ENCODE data around the gene S100A4.
"Not testable (repeated sequence)": the region's sequence is repeated elsewhere in the genome, so short reads cannot be mapped to it uniquely, and the experiment has no call there.

Gene S100A4

DNA sequence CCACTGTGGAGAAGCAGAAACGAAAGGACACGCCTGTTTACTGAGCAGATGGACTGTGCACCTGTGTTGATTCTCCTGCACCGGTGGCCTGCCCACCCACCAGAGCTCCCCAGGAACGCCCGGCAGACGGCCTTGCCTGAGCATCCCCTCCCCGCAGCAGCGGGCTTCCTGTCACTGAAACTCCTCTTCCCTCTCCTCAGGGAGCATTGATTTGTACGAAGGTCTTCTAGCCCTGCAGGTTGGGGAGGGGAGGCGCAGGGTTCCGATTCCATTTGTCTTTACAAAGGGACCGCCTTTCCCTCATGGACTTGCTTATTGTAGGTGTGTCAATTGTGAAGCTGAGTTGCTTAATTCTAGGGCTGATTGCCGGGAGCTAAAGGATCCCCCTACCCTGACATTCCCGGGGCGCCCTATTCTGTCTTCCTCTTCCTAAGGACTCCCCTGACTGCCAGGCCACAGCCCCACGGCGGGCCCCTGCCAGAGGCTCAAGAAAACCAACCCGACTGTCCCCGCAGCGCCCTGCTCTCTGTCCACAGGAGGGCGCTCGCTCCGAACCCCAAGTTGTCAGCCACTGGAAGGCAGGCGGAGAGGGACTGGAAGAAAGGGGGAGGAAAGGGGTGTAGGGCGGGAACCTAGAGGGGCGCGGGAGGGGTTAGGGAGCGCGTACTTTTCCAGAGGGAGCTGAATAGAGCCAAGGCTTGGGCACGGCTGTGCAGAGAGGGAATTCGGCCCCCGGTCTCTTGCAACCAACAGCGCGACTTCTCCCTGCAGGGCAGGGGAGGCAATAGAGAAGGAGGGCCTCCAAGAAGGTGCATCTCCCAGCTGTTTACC lies 12.6 kb downstream of the S100A4 start:
- DNase-seq = peak; percentile 81 to 90 (median 86)

DNA sequence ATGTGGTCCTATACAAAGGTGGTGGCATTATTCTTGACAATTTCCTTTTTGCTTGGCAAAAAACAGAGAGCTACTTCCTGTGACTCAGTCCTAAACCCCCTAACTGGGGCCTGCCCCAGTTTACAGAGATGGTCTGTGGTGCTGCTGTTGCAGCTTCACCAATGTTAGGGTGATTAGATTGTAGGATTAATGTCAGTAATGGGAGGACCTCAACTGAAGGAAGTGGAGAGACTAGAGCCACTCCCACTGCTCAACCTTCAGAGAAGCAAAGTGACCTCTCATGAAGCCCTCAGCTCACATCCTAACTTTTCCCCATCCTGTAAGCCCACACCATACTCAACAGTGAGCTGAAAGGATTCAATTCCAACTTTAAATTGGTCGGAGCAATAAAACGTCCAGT lies 13.4 kb downstream of the S100A4 start:
- no peak for DNase-seq

DNA sequence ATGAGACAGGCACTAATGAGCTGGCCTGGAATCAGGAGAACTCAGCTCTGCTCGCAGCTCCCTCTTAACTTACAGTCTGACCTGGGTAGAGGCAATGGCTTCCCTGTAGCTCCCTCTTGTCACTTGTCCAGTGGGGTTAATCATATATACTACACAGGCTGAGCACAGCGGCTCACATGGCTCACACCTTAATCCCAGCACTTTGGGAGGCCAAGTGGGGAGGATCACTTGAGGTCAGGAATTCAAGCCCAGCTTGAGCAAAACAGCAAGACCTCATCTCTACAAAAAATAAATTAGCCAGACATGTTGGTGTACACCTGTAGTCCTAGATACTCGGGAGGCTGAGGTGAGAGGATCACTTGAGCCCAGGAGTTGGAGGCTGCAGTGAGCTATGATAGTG lies 14.0 kb downstream of the S100A4 start:
- DNase-seq = no peak

DNA sequence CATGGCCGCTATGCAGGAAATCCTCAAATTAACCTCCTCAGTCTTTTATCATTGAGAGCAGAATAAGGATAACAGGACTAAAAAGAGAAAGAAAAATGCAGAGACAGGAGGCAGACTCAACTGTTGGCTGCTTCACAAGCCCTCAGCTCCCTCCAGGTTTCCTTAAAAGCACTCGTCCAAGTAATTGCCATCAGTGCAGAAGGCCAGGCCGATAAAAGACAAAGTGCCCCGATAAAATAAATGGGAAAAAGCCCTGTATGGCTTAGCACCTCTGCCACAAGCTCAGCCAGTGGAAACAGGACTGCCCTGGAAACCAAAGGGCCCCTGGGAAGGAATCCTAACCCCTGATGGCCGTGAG lies 17.9 kb downstream of the S100A4 start:
- DNase-seq = peak in 1 of 3 donors; percentile 6

DNA sequence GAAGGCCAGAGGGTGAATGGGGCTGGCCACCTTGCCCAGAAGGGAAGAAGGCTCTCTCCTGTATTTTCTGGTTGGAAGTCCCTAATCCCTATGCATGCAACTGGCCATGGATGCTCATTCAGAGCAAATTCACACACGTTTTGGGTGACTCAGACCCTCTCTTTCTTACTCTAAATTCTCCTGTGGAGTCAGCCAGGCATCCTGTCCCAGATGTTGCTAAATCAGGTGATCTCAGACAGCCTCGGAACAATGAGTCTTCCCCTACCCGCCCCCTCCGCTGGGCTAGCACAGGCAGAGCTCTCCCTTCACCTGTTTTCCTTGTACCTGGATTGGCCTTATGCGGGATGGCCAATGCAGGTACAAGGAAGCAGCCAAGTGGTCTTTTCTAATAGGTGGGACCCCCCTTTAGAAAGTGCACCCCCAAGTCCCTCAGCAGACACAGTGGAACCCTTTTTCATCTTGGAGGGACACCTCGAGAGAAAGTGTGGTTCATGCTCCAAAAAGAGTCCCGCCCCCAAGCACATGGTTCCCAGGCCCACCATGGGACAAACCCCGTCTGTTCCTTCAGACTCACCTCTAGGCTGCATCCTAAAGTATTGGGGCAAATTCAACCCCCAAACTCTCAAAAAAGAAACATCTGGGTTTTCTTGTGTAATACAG lies 18.5 kb downstream of the S100A4 start:
- DNase-seq = peak in 1 of 3 donors; percentile 18

DNA sequence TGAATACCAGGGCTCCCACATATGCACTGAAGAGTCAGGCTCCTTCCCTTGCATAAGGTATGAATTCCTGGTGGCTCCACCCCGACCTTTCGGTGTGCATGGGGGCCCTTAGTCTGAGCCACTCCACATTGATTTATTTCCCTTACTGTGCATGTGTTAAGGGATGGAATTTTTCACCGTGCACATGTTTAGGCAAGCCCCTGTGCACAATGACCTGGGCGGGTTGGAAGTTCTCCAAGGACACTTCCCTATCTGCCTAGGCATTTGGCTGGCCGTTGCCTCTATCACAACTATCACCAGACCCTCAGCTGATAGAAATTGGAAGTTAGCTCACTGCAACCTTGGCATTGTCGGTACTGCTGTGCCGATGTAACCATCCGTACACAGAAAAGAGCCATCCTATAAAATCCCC lies 19.5 kb downstream of the S100A4 start:
- peak in 1 of 3 donors; percentile 51 for DNase-seq

DNA sequence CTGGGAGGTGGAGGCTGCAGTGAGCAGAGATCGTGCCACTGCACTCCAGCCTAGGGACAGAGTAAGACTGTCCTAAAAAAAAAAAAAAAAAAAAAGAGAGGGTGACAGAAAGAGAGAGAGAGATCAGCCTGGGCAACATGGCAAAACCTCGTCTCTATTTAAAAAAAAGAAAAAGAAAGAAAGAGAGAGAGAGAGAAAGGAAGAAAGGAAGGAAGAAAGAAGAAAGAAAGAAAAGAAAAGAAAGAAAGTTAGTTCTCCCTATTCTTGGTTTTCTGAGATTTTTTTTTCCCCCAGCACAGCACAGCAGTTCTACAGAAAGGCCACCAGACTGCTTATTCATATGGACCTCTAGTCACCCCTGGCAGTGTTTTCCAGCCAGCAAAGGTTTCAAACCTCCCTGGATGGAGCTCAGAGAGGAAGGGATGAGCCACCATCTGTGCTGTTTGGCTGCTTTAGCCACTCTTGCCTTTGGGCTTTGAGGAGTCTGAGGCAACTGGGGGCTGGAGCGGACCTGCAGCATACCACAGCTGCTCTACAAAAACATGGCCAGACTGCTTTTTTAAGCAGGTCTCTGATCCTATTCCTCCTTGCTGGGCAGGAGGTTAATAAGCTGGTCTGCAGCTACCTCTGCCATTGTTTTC lies 20.4 kb downstream of the S100A4 start:
- peak in 1 of 3 donors; percentile 6 for DNase-seq

DNA sequence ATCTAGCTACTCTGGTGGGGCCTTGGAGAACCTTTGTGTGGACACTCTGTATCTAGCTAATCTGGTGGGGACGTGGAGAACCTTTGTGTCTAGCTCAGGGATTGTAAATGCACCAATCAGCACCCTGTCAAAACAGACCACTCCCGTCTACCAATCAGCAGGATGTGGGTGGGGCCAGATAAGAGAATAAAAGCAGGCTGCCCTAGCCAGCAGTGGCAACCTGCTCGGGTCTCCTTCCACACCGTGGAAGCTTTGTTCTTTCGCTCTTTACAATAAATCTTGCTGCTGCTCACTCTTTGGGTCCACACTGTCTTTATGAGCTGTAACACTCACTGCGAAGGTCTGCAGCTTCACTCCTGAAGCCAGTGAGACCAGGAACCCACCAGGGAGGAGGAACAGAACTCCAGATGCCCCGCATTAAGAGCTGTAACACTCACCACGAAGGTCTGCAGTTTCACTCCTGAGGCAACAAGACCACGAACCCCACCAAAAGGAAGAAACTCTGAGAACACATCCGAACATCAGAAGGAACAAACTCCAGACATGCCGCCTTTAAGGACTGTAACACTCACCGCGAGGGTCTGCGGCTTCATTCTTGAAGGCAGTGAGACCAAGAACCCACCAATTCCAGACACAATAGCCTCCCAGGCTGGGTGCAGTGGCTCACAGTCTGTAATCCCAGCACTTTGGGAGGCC lies 23.1 kb downstream of the S100A4 start:
- DNase-seq = not testable (repeated sequence)

DNA sequence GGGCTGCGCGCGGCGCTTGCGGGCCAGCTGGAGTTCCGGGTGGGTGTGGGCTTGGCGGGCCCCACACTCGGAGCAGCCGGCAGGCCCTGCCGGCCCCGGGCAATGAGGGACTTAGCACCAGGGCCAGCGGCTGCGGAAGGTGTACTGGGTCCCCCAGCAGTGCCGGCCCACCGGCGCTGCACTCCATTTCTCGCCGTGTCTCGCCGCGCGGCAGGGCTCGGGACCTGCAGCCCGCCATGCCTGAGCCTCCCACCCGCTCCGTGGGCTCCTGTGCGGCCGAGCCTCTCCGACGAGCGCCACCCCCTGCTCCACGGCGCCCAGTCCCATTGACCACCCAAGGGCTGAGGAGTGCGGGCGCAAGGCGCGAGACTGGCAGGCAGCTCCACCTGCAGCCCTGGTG lies 23.8 kb downstream of the S100A4 start:
- DNase-seq = not testable (repeated sequence)

DNA sequence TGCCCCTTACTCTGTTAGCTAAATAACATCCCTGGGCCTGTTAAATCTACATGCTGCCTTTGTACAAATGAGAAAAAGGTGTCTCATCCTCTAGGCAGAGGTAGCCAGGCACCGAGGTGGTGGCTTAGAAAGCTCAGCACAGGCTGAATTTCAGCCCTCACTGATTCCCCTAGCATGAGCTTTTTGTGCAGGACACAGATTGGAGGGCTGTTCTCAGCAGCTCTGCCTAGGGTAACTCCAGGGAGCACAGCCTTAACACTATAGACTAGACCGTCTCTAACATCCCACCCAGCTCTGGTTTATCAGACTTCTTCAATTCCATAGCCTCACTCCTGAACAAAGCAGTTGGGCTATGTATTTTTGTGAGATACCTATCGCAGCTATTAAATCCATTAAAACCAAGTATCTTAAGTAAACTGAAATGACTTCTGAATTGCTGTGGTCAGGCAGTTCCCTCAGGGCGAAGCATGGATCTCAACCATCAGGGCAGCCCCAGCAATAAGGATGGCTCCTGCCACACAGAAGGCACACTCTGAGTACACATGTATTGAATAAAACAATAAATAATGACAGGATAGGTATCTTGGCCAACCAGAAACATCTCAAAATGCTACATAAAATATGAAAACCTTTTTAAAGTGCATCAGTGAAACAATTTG lies 24.7 kb downstream of the S100A4 start:
- no peak for DNase-seq

DNA sequence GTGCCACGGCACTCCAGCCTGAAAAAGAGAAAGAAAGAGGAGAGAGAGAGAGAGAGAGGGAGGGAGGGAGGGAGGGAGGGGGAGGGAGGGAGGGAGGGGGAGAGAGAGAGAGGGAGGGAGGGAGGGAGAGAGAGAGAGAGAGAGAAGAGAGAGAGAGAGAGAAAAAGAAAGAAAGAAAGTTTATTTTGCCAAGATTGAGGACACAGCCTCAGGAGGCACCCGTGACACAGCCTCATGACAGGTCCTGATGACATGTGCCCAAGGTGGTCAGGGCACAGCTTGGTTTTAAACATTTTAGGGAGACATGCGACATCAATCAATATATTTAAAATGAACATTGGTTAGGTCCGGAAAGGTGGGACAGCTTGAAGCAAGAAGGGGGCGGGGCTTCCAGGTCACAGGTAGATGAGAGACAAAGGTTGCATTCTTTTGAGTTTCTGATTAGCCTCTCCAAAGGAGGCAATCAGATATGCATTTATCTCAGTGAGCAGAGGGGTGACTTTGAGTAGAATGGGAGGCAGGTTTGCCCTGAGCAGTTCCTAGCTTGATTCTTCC lies 25.4 kb downstream of the S100A4 start:
- DNase-seq = not testable (repeated sequence)

DNA sequence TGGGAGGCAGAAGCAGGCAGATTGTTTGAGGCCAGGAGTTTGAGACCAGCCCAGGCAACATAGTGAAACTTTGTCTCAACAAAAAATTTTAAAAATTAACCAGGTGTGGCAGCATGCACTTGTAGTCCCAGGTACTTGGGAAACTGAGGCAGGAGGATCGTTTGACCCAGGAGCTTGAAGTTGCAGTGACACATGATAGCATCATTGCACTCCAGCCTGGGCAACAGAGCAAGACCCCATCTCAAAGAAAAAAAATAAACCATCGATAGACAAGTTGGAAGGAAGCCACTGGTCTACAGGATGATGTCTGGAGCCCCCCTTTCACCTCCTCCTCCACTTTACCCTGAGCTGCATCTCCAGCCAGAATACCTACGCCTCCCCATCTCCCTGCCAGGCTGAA lies 26.4 kb downstream of the S100A4 start:
- DNase-seq = no peak

DNA sequence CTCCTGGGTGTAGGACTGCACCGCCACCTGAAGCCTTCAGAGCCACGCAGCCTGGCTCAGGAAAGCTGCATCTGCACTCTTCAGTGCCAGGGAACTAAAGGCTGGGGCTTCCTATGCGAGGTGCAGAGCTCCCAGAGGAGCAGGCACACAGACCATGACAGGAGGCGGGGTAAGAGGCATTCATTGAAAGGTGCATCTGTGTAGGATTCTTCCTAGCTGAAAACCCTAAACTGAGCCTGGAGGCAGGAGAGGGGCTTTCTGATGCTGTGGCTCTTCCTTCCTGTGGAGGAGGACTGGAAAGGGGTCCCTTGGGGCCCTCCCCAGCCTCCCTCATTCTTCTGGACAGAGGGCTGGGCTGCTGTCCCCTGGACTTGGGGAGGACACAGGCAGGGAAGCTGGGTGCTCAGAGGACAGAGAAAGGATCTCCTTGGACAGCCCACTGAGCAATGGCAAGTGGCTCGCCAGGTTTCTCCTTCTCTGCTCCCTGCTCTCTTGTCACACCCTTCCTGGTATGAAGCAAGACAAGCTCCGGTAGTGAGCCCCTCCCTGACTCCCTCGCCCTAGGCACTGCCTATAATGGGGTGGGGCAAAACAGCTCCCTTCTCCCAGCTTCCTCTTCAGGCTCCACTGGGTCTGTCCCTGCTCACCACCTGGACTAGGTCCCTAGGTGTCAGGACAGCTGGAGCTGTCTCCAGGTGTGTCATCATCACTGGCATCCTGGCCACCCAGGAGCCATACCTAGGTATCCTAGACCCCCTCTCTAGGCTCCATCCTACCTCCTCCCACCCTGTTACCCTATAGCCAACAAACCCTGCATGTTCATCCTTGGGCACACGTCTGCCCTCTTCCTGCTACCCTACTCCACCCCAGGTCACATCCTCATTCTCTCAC lies 29.9 kb downstream of the S100A4 start:
- DNase-seq = peak in 1 of 3 donors; percentile 38

DNA sequence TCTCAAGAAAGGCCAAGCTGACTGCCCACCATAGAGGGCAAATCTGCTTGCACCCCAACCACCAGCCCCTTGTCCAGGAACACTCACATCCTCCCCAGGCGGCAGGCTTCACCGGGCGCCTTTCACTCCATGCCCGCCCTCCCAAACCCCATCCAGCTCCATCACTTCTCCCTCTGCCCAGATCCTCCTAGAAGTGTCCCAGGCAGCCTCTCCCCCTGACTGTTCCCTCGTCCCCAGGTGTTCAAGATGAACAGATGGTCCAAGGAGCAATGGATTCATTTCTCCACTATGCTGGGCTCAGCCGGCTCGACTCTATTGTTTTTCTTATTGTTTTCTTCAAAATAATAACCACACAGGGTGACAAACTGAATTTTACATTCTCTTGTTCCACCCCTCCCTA lies 31.9 kb downstream of the S100A4 start:
- DNase-seq = no peak

DNA sequence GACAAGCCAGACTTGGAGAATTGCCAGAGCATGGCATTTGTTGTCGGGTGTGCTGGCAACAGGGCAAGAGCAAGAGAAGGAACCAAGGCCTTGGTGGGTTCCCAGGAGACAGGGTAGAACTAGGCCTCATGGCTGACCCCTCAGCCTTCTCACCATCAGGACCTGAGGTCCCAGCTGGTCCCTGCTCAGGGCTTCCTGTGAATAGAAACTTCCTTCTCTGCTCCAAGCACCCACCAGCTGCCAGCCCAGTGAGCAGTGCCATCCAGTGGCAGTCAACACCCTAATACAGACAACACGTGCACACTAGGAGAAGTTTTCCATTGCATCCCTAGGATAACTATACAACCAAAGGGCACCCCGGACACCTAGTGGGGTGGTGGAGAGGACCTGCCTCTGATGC lies 32.6 kb downstream of the S100A4 start:
- peak in 1 of 3 donors; percentile 18 for DNase-seq

DNA sequence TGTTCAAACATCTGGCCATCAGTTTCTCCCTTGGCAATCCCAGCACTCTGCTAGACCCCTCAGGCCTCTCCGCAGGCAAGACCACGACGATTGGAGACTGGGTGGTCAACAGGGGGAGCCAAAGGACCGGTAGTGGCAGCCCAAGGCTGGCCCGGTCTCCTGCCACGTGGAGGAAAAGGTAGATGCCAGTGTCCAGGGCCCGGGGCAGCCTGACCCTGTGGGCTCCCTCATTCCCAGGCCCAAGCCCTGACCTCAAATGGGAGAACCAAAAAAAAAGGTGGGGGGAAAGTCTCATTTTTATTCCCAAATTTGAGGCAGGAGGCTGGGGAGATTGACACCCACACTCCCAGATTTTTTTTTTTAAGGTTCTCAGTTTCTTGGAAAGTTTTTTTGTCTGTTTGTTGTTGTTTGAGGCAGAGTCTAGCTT lies 34.6 kb downstream of the S100A4 start:
- peak; percentile 80 to 90 (median 84) for DNase-seq

DNA sequence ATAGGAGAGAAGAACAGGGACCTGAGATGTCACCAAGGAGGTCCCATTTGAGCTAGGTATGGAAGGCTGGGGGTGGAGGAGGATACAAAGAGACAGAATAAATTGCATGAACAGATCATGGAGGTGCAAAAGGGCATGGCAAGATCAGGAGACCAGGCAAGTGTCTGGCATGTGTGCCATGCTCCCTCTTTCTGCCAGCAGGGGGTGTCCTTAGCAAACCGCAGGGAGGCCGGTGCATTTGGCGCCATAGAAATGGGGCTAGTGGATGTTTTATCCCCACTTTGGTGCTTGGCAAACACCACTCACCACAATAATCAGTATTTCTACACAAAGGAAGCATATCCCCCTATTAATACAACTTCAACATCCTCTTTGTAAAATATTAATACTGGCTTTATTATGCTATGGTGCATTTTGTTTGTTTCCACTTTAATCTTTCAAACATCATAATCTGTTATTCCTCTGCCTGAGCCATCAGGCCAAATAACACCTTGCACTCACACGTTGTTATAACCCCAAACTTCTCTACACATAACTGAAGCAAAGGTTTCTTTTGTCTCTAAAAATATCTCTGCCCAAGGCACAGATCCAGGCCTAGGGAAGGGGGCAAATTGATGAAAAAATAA lies 35.8 kb downstream of the S100A4 start:
- DNase-seq = peak; percentile 46 to 74 (median 67)

DNA sequence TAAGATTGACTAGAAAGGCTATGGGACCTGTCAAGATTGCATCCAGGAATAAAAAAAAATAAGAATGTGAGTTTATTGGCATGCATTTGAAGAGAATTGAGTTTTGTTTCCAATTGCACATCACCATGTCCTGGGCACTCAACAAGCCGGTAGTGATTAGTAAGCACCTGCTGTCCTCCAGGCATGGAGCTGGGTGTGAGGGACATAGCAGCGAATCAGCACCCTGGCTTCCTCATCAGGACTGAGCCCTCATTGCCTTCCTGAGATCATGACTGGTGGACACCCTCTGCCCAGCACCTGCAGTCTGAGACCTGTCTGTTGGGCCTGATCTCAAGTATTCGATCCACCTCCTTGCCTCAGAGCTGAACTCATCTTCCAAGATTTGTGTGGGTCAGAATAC lies 36.6 kb downstream of the S100A4 start:
- no peak for DNase-seq

DNA sequence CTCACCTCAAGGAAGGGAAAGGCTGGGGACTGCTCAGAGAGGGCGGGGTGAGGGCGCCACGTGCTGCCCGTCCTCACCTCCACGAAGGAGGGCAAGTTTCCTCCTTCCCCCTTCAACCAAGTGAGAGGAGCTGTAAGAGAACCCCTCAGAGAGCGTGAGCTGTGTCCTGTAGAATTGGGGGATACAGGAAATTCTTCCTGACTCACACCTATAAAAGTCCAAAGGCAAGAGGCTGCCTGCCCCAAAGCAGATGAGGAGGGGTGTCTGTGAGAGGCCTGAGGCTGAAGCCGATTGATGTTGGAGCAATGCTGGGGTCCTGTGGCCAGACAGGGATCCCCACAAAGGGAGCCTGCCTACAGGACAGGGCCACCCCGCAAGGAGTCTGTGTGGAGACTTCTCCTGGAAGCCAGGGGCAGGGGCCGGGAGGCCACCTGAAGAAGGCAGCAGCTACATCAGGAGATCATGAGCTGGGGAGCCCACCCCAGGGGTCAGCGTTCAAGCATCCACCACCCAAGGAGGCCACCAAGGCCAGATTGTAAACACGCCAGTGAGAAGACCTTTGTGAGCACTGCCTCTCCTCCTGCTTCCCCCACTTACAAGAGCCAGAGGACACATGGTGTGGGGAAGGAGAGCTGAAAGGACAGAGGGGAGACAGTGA lies 37.6 kb downstream of the S100A4 start:
- no peak for DNase-seq

DNA sequence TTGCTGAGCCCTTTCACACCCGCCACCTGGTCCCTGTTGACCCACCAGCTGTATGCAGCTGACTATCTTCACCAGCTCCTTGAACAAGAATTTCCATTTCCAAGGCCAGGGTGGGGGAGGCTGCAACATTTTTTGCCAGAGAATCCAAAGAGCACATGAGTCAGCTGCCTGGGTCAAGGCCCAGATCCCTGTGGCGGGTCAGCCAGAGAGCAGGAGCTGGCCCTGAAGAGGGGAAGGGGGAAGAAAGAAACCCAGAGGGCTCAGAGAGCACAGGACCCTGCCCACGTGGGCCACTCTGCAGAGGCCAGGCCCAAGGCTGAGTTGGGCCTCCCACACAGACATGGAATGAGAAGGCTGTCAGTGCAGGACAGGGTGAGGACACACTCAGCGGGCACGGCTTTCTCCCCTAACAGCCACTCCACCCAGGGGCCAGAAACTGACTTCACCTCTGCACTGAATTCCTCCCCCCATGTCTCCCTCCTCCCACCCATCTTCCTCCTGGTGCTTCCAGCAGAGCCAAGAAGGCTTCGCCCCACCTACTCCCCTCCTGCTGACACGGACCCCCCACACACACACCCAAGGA lies 38.7 kb downstream of the S100A4 start:
- DNase-seq = no peak
